GM12878 (cell line): Measurements from ENCODE around the gene CCP110. TPM values are rescaled to one million over a fixed set of nuclear protein-coding genes. Genes with fewer than 3 reads are reported as not detected.

Source experiments
- ATAC-seq: fragments of 200-7000 bp; cut with Tn5 transposase; 3 replicates; pipeline ENCODE4 v1.9.1; 2020; ENCODE audit warnings: mild to moderate bottlenecking, moderate library complexity
- BruUV-seq: library from RNA; stranded (reverse); fragments of 400-500 nt; replicated peaks from 2 replicates; lab custom pipeline; 2021; lab: Mats Ljungman, UMichigan
- CTCF ChIA-PET: fragments of 300-600 bp; sonication (Branson Sonifier 250); formaldehyde crosslinking; extraction: SDS; loops from one replicate; lab custom pipeline; 2021; ENCODE audit warnings: inconsistent platforms; lab: Yijun Ruan, JAX
- POLR2A ChIA-PET: fragments of 350-600 bp; formaldehyde crosslinking; extraction: SDS; loops from one replicate; lab custom pipeline; 2021; ENCODE audit warnings: inconsistent platforms; lab: Charles Lee
- RAD21 ChIA-PET: fragments of 300-600 bp; sonication (Branson Sonifier 250); formaldehyde crosslinking; loops from one replicate; lab custom pipeline; 2023; ENCODE audit warnings: antibody characterized with exemption; ENCODE audit not compliant: unreplicated experiment; lab: Charles Lee
- SMC1A ChIA-PET: fragments of 300-600 bp; sonication (Branson Sonifier 250); formaldehyde crosslinking; loops from one replicate; lab custom pipeline; 2023; ENCODE audit not compliant: unreplicated experiment, uncharacterized antibody; lab: Charles Lee
- DNase-seq: peaks from one replicate; pipeline ENCODE4 v3.0.0-alpha.2; 2011; ENCODE audit warnings: low read depth, low spot score
- FAIRE-seq: peaks from 3 replicates; lab custom pipeline; 2011; peaks lifted over from hg19 to GRCh38; lab: Jason Lieb, UNC
- H2AFZ ChIP-seq: 2 replicates; pipeline ENCODE4 v1.6.0; 2011; ENCODE audit warnings: low read depth, low read length, control low read depth; ENCODE audit not compliant: control insufficient read depth
- H3K27ac ChIP-seq: 2 replicates; pipeline ENCODE4 v1.5.1; 2011; ENCODE audit warnings: control low read depth; ENCODE audit not compliant: control insufficient read depth, insufficient read depth
- H3K27me3 ChIP-seq, 2 experiments: replicated peaks in 1 of 2; 2 replicates each; pipeline versions ENCODE4 v1.6.0 to v1.6.1; 2011; ENCODE audit warnings: low read length in 1 of 2; ENCODE audit not compliant: control insufficient read depth in 2 of 2, insufficient read depth in 2 of 2
- H3K36me3 ChIP-seq, 2 experiments: 2 replicates each; pipeline ENCODE4 v1.5.1; 2011; ENCODE audit warnings: low read length in 1 of 2; ENCODE audit not compliant: control insufficient read depth in 2 of 2, insufficient read depth in 2 of 2
- H3K4me1 ChIP-seq: 2 replicates; pipeline ENCODE4 v1.6.1; 2011; ENCODE audit warnings: mild to moderate bottlenecking, low read length, moderate library complexity, mixed read lengths; ENCODE audit not compliant: control insufficient read depth, insufficient read depth
- H3K4me2 ChIP-seq: 2 replicates; pipeline ENCODE4 v1.6.0; 2011; ENCODE audit warnings: control low read depth; ENCODE audit not compliant: control insufficient read depth, insufficient read depth
- H3K4me3 ChIP-seq: fragments of 200-600 bp; sonication (generic); 2 replicates; pipeline ENCODE4 v1.5.1; 2016
- H3K79me2 ChIP-seq: 2 replicates; pipeline ENCODE4 v1.6.0; 2011; ENCODE audit warnings: low read length; ENCODE audit not compliant: control insufficient read depth, insufficient read depth
- H3K9ac ChIP-seq: 2 replicates; pipeline ENCODE4 v1.8.0; 2011; ENCODE audit warnings: low read length, control low read depth, mixed read lengths; ENCODE audit not compliant: control insufficient read depth, insufficient read depth
- H3K9me3 ChIP-seq: replicated peaks from 3 replicates; pipeline ENCODE4 v1.5.1; 2011; ENCODE audit warnings: mild to moderate bottlenecking, low read length; ENCODE audit not compliant: control insufficient read depth, insufficient read depth
- H4K20me1 ChIP-seq: 2 replicates; pipeline ENCODE4 v1.6.0; 2011; ENCODE audit not compliant: control insufficient read depth, insufficient read depth
- ASH2L ChIP-seq: fragments of 300-600, 200-600 bp; sonication (generic); IDR thresholded peaks from 2 replicates; pipeline ENCODE4 v1.6.1; 2017; ENCODE audit warnings: low read depth, mild to moderate bottlenecking, borderline replicate concordance
- FOXM1 ChIP-seq: IDR thresholded peaks from 2 replicates; pipeline ENCODE4 v1.6.1; 2012; ENCODE audit warnings: low read depth, mild to moderate bottlenecking, inconsistent platforms, low read length, moderate library complexity
- MTA2 ChIP-seq: fragments of 450-650 bp; IDR thresholded peaks from 2 replicates; pipeline ENCODE4 v1.6.1; 2016; ENCODE audit warnings: low read depth, mild to moderate bottlenecking, moderate library complexity
- MYB ChIP-seq: fragments of 150-350 bp; IDR thresholded peaks from 2 replicates; pipeline ENCODE4 v1.6.1; 2014; ENCODE audit warnings: mild to moderate bottlenecking, low read depth, low read length, borderline replicate concordance
- PAX5 ChIP-seq: IDR thresholded peaks from 2 replicates; pipeline ENCODE4 v1.6.1; 2011; ENCODE audit warnings: low read depth, low read length, borderline replicate concordance
- RCOR1 ChIP-seq: conservative IDR thresholded peaks from 2 replicates; pipeline ENCODE4 v1.6.1; 2012; ENCODE audit warnings: low read depth, low read length, improper control_type of control experiment
- SMAD5 ChIP-seq: IDR thresholded peaks from 2 replicates; pipeline ENCODE4 v1.6.1; 2016; ENCODE audit warnings: antibody characterized with exemption, low read depth
- ZNF622 ChIP-seq: fragments of 450-650 bp; IDR thresholded peaks from 2 replicates; pipeline ENCODE4 v1.6.1; 2017; ENCODE audit warnings: mild to moderate bottlenecking, inconsistent platforms
- ZZZ3 ChIP-seq: IDR thresholded peaks from 2 replicates; pipeline ENCODE4 v1.6.1; 2011; ENCODE audit warnings: low read depth; ENCODE audit not compliant: control insufficient read depth, insufficient read length
- WGBS: methylation state at CpG from one replicate; pipeline ENCODE4 v1.1.6; 2016; ENCODE audit warnings: low lambda C conversion rate; ENCODE audit not compliant: insufficient replicate concordance, insufficient coverage; ENCODE audit errors: missing lambda C conversion rate; 5-methylcytosine and 5-hydroxymethylcytosine counted together
- in situ Hi-C: fragments of 300-500 bp; cut with MboI; formaldehyde crosslinking; loops from 9 replicates; pipeline ENCODE4 v1.14.3; 2018; ENCODE audit warnings: mixed read lengths
- intact Hi-C: fragments of 100-400 bp; cut with micrococcal nuclease; formaldehyde crosslinking; loops from one replicate; pipeline ENCODE4 v1.14.2; 2022; ENCODE audit not compliant: unreplicated experiment
- polyA plus RNA-seq, 11 experiments: library from polyadenylated mRNA; depleted of rRNA in 4 of 11; unstranded in 6 of 11; stranded (reverse) in 5 of 11; fragments of >200 nt; fragmentation: Nextera tagmentation in 4 of 11; fragmentation: Illumina TruSeq in 1 of 11; extraction: Ambion mirVana in 4 of 11; extraction: Trizol in 1 of 11; gene quantifications; 1 replicate in 1 of 11; 2 replicates in 10 of 11; pipeline versions ENCODE4 v1.2.1 to v1.2.3, GENCODE V29; 2011 to 2016; ENCODE audit warnings: inconsistent platforms in 2 of 11, missing spikeins in 2 of 11, low read depth in 1 of 11
- total RNA-seq, 4 experiments: library from RNA; depleted of rRNA in 3 of 4; stranded (reverse); fragments of >200 nt in 3 of 4; fragmentation: Illumina TruSeq in 1 of 4; extraction: Trizol in 1 of 4; gene quantifications; 2 replicates each; pipeline versions ENCODE4 v1.2.1 to v1.2.3, GENCODE V29; 2013 to 2021
- TF ChIP-seq, protein P1 (sequence below): IDR thresholded peaks from 2 replicates; pipeline ENCODE4 v1.6.1; 2012; ENCODE audit warnings: low read depth, low read length, improper control_type of control experiment
- TF ChIP-seq, protein P2 (sequence below): fragments of 450-650 bp; IDR thresholded peaks from 2 replicates; pipeline ENCODE4 v1.6.1; 2017; ENCODE audit warnings: low read depth, mild to moderate bottlenecking, moderate library complexity
- TF ChIP-seq, protein P3 (sequence below), 3 experiments: IDR thresholded peaks in 2 of 3; conservative IDR thresholded peaks in 1 of 3; 2 replicates each; pipeline ENCODE4 v1.5.1; 2011; ENCODE audit warnings: low read depth in 3 of 3, low read length in 3 of 3, mild to moderate bottlenecking in 3 of 3, control low read depth in 2 of 3, moderate library complexity in 2 of 3, inconsistent platforms in 1 of 3, mixed read lengths in 1 of 3; ENCODE audit not compliant: control insufficient read depth in 2 of 3, insufficient read depth in 1 of 3; ENCODE audit errors: extremely low read depth in 1 of 3

The CCP110 gene
- total and polyA plus RNA-seq, 10 of the 15 experiments (the other 5 are each of a cell fraction or from before 2014, with no cell fraction given) = 6.4 to 38.1 (median 26.7) TPM

DNA sequence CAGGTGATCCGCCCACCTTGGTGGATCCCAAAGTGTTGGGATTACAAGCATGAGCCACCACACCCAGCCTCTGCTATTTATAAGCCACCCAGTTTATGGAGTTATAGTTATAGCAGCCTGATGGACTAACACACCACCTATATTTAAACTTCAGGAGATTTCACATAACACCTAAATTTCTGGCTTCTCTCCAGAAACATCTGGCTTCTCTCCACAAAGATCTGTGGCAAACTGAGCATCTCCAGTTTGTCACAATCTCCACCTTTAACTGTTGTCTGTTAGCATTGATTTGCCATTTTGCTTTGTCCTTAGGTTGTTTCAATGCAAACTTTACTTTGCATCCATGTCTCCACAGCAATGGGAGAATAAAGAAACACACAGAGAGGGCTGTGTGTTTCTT is 41.5 kb upstream of the CCP110 start:
- no TSS peak for BruUV-seq
- DNase-seq = no peak
- no peak overlapping the region for H3K4me3 ChIP-seq
- H3K27ac ChIP-seq = no peak overlapping the region
- H4K20me1 ChIP-seq = no peaks in the 10 kb centered on the region
- no peaks in the 10 kb centered on the region for H3K9me3 ChIP-seq
- SMC1A ChIA-PET = no interaction called here
- TF ChIP-seq, protein P1, sequence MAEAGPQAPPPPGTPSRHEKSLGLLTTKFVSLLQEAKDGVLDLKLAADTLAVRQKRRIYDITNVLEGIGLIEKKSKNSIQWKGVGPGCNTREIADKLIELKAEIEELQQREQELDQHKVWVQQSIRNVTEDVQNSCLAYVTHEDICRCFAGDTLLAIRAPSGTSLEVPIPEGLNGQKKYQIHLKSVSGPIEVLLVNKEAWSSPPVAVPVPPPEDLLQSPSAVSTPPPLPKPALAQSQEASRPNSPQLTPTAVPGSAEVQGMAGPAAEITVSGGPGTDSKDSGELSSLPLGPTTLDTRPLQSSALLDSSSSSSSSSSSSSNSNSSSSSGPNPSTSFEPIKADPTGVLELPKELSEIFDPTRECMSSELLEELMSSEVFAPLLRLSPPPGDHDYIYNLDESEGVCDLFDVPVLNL = no peak
- TF ChIP-seq, all 136 proteins: peak for 0
- H3K4me1 ChIP-seq = no peaks in the 10 kb centered on the region
- no peak overlapping the region for H3K9ac ChIP-seq
- ATAC-seq (no peak), FAIRE-seq (no peak)
- POLR2A ChIA-PET = no interaction called here
- no peaks in the 10 kb centered on the region for H3K27me3 ChIP-seq
- H3K36me3 ChIP-seq = no peaks in the 10 kb centered on the region
- H2AFZ ChIP-seq = no peak overlapping the region
- RAD21 ChIA-PET = no interaction called here
- in situ Hi-C loops = no loop called here
- 0% methylated on average over 1 of the region's 1 CpG for WGBS
- CTCF ChIA-PET = no interaction called here
- intact Hi-C loops = no loop called here
- H3K79me2 ChIP-seq = no peaks in the 10 kb centered on the region
- no peak overlapping the region for H3K4me2 ChIP-seq

DNA sequence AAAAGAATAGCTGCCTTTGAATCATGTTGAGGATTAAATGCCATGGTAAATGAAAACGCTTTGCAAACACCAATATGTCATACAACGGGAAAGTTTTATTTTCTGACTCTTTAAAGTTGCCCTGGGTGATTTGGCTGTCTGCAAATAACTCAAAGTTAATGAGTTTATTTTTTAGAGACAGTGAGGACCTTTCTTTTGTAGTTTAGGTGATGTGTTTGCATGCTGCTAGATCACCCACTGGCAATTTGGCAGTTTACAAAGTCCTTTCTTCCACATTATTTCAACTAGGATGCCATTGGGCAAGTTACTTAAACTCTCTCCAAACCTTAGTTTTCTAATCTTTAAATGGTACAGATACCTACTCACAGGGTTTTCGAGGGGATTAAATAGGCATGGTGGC is 39.6 kb upstream of the CCP110 start:
- BruUV-seq = no TSS peak
- Histone ChIP-seq H3K4me3 (no peak overlapping the region), H3K79me2 (no peaks in the 10 kb centered on the region), H2AFZ (no peak overlapping the region), H3K9me3 (no peaks in the 10 kb centered on the region), H3K4me2 (no peak overlapping the region), H3K9ac (no peak overlapping the region), H3K27ac (no peak overlapping the region), H3K27me3 (no peaks in the 10 kb centered on the region), H3K4me1 (no peaks in the 10 kb centered on the region), H3K36me3 (no peaks in the 10 kb centered on the region), H4K20me1 (no peaks in the 10 kb centered on the region)
- SMC1A ChIA-PET = no interaction called here
- in situ Hi-C loops (no loop called here), intact Hi-C loops (no loop called here)
- POLR2A ChIA-PET = no interaction called here
- FAIRE-seq (no peak), ATAC-seq (no peak), DNase-seq (no peak)
- RAD21 ChIA-PET = no interaction called here
- CTCF ChIA-PET = interaction anchor here (0.7 kb wide), 1 partner anchor 317 kb away, joined by 4 read pairs; no protein-coding TSS in a partner anchor
- TF ChIP-seq ZNF622 (no peak), ZZZ3 (no peak), SMAD5 (no peak), ASH2L (no peak), FOXM1 (no peak), PAX5 (no peak), MTA2 (no peak), RCOR1 (no peak), MYB (no peak)
- TF ChIP-seq, protein P2, sequence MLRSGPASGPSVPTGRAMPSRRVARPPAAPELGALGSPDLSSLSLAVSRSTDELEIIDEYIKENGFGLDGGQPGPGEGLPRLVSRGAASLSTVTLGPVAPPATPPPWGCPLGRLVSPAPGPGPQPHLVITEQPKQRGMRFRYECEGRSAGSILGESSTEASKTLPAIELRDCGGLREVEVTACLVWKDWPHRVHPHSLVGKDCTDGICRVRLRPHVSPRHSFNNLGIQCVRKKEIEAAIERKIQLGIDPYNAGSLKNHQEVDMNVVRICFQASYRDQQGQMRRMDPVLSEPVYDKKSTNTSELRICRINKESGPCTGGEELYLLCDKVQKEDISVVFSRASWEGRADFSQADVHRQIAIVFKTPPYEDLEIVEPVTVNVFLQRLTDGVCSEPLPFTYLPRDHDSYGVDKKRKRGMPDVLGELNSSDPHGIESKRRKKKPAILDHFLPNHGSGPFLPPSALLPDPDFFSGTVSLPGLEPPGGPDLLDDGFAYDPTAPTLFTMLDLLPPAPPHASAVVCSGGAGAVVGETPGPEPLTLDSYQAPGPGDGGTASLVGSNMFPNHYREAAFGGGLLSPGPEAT = no peak
- TF ChIP-seq, protein P3, sequence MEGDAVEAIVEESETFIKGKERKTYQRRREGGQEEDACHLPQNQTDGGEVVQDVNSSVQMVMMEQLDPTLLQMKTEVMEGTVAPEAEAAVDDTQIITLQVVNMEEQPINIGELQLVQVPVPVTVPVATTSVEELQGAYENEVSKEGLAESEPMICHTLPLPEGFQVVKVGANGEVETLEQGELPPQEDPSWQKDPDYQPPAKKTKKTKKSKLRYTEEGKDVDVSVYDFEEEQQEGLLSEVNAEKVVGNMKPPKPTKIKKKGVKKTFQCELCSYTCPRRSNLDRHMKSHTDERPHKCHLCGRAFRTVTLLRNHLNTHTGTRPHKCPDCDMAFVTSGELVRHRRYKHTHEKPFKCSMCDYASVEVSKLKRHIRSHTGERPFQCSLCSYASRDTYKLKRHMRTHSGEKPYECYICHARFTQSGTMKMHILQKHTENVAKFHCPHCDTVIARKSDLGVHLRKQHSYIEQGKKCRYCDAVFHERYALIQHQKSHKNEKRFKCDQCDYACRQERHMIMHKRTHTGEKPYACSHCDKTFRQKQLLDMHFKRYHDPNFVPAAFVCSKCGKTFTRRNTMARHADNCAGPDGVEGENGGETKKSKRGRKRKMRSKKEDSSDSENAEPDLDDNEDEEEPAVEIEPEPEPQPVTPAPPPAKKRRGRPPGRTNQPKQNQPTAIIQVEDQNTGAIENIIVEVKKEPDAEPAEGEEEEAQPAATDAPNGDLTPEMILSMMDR (IDR thresholded peaks at IDR 0.05 in 2 of 3, conservative IDR thresholded peaks at IDR 0.05 in 1 of 3; ENCODE audit: control insufficient read depth in 2 of 3, extremely low read depth in 1 of 3, insufficient read depth in 1 of 3, low read depth in 3 of 3, low read length in 3 of 3) = no peak
- 45% methylated on average over 3 of the region's 3 CpGs for WGBS
